ENCODE data around the gene E2F3. TPM values are rescaled to one million over a fixed set of nuclear protein-coding genes. Genes with fewer than 3 reads are reported as not detected.

Gene E2F3
- total RNA-seq, 1 experiment from 2014 or later, result 27.1 TPM

DNA sequence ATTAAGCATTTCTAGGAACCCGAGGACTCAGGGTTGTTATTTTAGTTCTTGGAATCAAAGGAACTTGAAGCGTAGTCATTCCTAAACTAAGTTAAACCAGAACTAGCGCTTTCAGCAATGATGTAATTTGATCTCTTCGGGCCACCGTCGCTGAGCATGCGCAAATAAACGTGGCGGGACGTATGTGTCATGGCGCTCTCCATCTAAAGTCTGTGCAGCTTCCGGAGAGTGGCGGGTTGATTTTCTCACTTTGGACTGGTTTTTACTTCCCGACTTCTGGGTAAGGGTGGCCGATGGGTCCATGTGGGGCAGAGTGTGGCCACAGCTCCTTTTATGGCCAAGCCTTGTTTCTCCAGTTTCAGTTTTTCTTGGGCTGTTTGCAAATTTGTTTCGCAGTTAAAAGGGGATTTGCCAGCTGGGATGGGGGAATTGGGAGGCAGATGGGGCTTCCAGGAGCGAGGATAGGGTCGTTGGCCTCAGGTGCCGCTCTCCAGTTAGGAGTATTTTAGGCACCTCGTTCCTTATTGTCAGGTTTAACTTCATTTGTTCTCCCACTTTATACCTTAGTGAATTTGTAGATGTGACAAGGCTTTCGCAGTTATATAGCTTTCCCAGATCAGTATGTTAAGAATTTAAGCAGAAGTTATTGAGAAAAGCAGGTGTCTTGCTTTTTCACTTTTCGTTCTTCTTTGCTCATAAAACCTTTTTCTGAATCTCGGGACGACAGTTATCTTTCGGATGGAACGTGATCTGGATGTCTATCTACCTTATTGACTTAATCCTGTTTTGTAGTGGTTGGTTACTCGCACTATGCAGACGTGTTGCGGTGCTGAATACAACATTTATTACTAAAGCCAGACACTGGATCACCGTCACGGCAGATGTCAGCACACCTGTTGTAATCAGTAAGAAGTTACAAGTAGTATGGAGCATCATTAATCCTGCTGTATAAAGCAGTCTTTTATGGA is 132.9 kb downstream of the E2F3 start, which contains the start of gene CDKAL1:
TSS of gene CDKAL1 (plus strand) at position 163 of the 968 bp plus-strand sequence. CDS start 11,894 bp downstream, outside the sequence.
- RAD21 ChIA-PET (ENCODE audit: low non-redundant PET in 1 of 2, low total read pairs in 2 of 2, uncharacterized antibody in 2 of 2, unreplicated experiment in 2 of 2), result no interaction called here

More for the DNA sequence above, 132.9 kb downstream of the E2F3 start, which contains the start of gene CDKAL1:
- H3K9me2 ChIP-seq (ENCODE audit: insufficient read depth), result no peaks in the 10 kb centered on the region
- peak within 1 kb of the TSS; percentile 50 for H2AFZ ChIP-seq (ENCODE audit: low read depth, low read length, poor library complexity, severe bottlenecking)
- peak within 1 kb of the TSS; percentile 69 to 72 for H3K4me3 ChIP-seq (replicated peaks in 1 of 2; ENCODE audit: low read depth in 1 of 2, low read length in 2 of 2)
- BruUV-seq (replicated peaks), result TSS peak; percentile 68
- peak; percentile 85 for ATAC-seq
- peaks cover 4 to 18% of the 10 kb centered on the region in 2 experiments; a peak in 3 of 4 replicates for H3K4me1 ChIP-seq (ENCODE audit: control insufficient read depth in 1 of 2, insufficient read depth in 2 of 2, low read length in 2 of 2)
- H4K20me1 ChIP-seq (ENCODE audit: insufficient read depth), result no peaks in the 10 kb centered on the region
- peak within 1 kb of the TSS; percentile 64 for H3K27ac ChIP-seq (ENCODE audit: low read depth, low read length)
- intact Hi-C loops (cut with micrococcal nuclease), result no loop called here
- peak within 1 kb of the TSS; percentile 78 for H3K9ac ChIP-seq (ENCODE audit: low read length)
- H3K9me3 ChIP-seq (ENCODE audit: control insufficient read depth in 1 of 2, insufficient read depth in 1 of 2, low read depth in 1 of 2, low read length in 2 of 2), result no peaks in the 10 kb centered on the region
- DNase-seq (ENCODE audit: low read depth, low spot score), result peak; percentile 89
- POLR2A ChIA-PET, result interaction anchor here (1.5 kb wide), 1 partner anchor 130 kb away, joined by 4 read pairs; no protein-coding TSS in a partner anchor
- CTCF ChIA-PET, result interaction anchor here (0.8 to 1.1 kb wide), 2 partner anchors 16 to 35 kb away, joined by 3 to 4 read pairs; no protein-coding TSS in a partner anchor
- H3K27me3 ChIP-seq (ENCODE audit: insufficient read depth, low read length), result no peaks in the 10 kb centered on the region
- H3K4me2 ChIP-seq (ENCODE audit: low read length), result peak within 1 kb of the TSS; percentile 83
- H3K79me2 ChIP-seq (ENCODE audit: insufficient read depth, low read length), result peaks cover 51% of the 10 kb centered on the region
- no peaks in the 10 kb centered on the region for H3K36me3 ChIP-seq (ENCODE audit: control insufficient read depth in 1 of 2, insufficient read depth in 2 of 2, low read length in 2 of 2)
- no peak for TF ChIP-seq EZH2 (IDR thresholded peaks at IDR 0.05)
- TF ChIP-seq POLR2A (IDR thresholded peaks at IDR 0.05; ENCODE audit: borderline replicate concordance, extremely low read depth, insufficient read depth, insufficient read length), result peak; percentile 84
- peak; percentile 85 for TF ChIP-seq SP1 (IDR thresholded peaks at IDR 0.05; ENCODE audit: low read depth)
- peak; percentile 34 for TF ChIP-seq TCF7L2 (IDR thresholded peaks at IDR 0.05; ENCODE audit: borderline replicate concordance, extremely low read depth, insufficient read depth, insufficient read length)
- peak; percentile 58 for TF ChIP-seq CEBPB (IDR thresholded peaks at IDR 0.05; ENCODE audit: low read depth)
- peak; percentile 15; the same call in 1 of the 2 replicates for TF ChIP-seq JUND (IDR thresholded peaks at IDR 0.05)
- TF ChIP-seq ELF1 (IDR thresholded peaks at IDR 0.05; ENCODE audit: borderline replicate concordance, low read depth), result peak; percentile 86
- TF ChIP-seq SRF (IDR thresholded peaks at IDR 0.05; ENCODE audit: low read depth), result 0 out of 2 replicates have a peak, but pooled peaks have one; percentile 59
- peak; percentile 31; the same call in 1 of the 2 replicates for TF ChIP-seq FOSL1 (IDR thresholded peaks at IDR 0.05; ENCODE audit: low read depth)
- peak; percentile 73 for TF ChIP-seq MAX (IDR thresholded peaks at IDR 0.05)
- no peak for TF ChIP-seq EZH2phosphoT487 (IDR thresholded peaks at IDR 0.05; ENCODE audit: borderline replicate concordance)
- TF ChIP-seq RAD21 (IDR thresholded peaks at IDR 0.05; ENCODE audit: low read depth), result peak; percentile 2; the same call in 1 of the 2 replicates
- peak; percentile 96 for TF ChIP-seq POLR2AphosphoS5 (IDR thresholded peaks at IDR 0.05; ENCODE audit: low read depth, low read length)
- peak; percentile 40; the same call in 1 of the 2 replicates for TF ChIP-seq SIN3A (IDR thresholded peaks at IDR 0.05; ENCODE audit: low read depth)
- peak; percentile 99 for TF ChIP-seq YY1 (IDR thresholded peaks at IDR 0.05; ENCODE audit: extremely low read depth, insufficient replicate concordance, low read depth, low read length)
- TF ChIP-seq ZBTB33 (IDR thresholded peaks at IDR 0.05; ENCODE audit: extremely low read depth, insufficient replicate concordance, low read length), result peak; percentile 77
- TF ChIP-seq ZFX (IDR thresholded peaks at IDR 0.05), result no peak
- TF ChIP-seq ATF3 (IDR thresholded peaks at IDR 0.05), result no peak
- no peak for TF ChIP-seq ZNF274 (IDR thresholded peaks at IDR 0.05; ENCODE audit: low read depth, low read length)
- TF ChIP-seq CBX3 (IDR thresholded peaks at IDR 0.05; ENCODE audit: low read depth), result peak; percentile 86
- TF ChIP-seq EGR1 (IDR thresholded peaks at IDR 0.05; ENCODE audit: low read depth), result no peak
